GM18951 (cell line): Measurements from ENCODE around the gene LOXHD1.

Experiments
- POLR2A ChIP-seq: IDR thresholded peaks from 4 replicates; pipeline ENCODE4 v1.6.1; 2011; ENCODE audit warnings: mild to moderate bottlenecking; ENCODE audit not compliant: insufficient read length, insufficient read depth; ENCODE audit errors: extremely low read depth
- in situ Hi-C: fragments of 300-500 bp; cut with MboI; formaldehyde crosslinking; loops from one replicate; pipeline ENCODE4 v1.12.0; 2022; ENCODE audit warnings: low sequenced_read_pairs, mixed read lengths, inconsistent platforms; ENCODE audit not compliant: unreplicated experiment

Gene LOXHD1

GRCh38 chr18:46474487-46475389 is 182.3 kb downstream of the LOXHD1 start:
- in situ Hi-C loops = loop anchor here (25.0 kb wide), 1 partner anchor 312 kb away; a partner anchor contains a TSS
- TF ChIP-seq POLR2A = no peak

- in situ Hi-C loops = no loop called here
- TF ChIP-seq POLR2A = no peak
Measured at GRCh38 chr18:46471809-46472498, 185.1 kb downstream of the LOXHD1 start.

GRCh38 chr18:46470714-46471113 is 186.3 kb downstream of the LOXHD1 start:
- in situ Hi-C loops = no loop called here
- no peak for TF ChIP-seq POLR2A

- in situ Hi-C loops = no loop called here
Measured at GRCh38 chr18:46469186-46469915, 187.7 kb downstream of the LOXHD1 start.

GRCh38 chr18:46468426-46469180 is 188.4 kb downstream of the LOXHD1 start:
- no peak for TF ChIP-seq POLR2A
- in situ Hi-C loops = no loop called here

More at GRCh38 chr18:46469186-46469915, 187.7 kb downstream of the LOXHD1 start:
- no peak for TF ChIP-seq POLR2A

- in situ Hi-C loops = no loop called here
- no peak for TF ChIP-seq POLR2A
Measured at GRCh38 chr18:46466234-46467160, 190.5 kb downstream of the LOXHD1 start.

GRCh38 chr18:46464926-46465655 is 191.9 kb downstream of the LOXHD1 start:
- in situ Hi-C loops = no loop called here
- TF ChIP-seq POLR2A = no peak

- TF ChIP-seq POLR2A = no peak
- in situ Hi-C loops = no loop called here
Measured at GRCh38 chr18:46462523-46462922, 194.5 kb downstream of the LOXHD1 start.

GRCh38 chr18:46461993-46462392 is 195.0 kb downstream of the LOXHD1 start:
- in situ Hi-C loops = no loop called here
- no peak for TF ChIP-seq POLR2A

GRCh38 chr18:46460754-46461153 is 196.3 kb downstream of the LOXHD1 start:
- in situ Hi-C loops = no loop called here
- no peak for TF ChIP-seq POLR2A
